GM12878 (cell line): ENCODE data around the gene TSBP1. TPM values are rescaled to one million over a fixed set of nuclear protein-coding genes. Genes with fewer than 3 reads are reported as not detected.

Experiments
- ATAC-seq: fragments of 200-7000 bp; cut with Tn5 transposase; 3 replicates; pipeline ENCODE4 v1.9.1; 2020; ENCODE audit warnings: mild to moderate bottlenecking, moderate library complexity
- BruUV-seq: library from RNA; stranded (reverse); fragments of 400-500 nt; replicated peaks from 2 replicates; lab custom pipeline; 2021; lab: Mats Ljungman, UMichigan
- CTCF ChIA-PET: fragments of 300-600 bp; sonication (Branson Sonifier 250); formaldehyde crosslinking; extraction: SDS; loops from one replicate; lab custom pipeline; 2021; ENCODE audit warnings: inconsistent platforms; lab: Yijun Ruan, JAX
- POLR2A ChIA-PET: fragments of 350-600 bp; formaldehyde crosslinking; extraction: SDS; loops from one replicate; lab custom pipeline; 2021; ENCODE audit warnings: inconsistent platforms; lab: Charles Lee
- RAD21 ChIA-PET: fragments of 300-600 bp; sonication (Branson Sonifier 250); formaldehyde crosslinking; loops from one replicate; lab custom pipeline; 2023; ENCODE audit warnings: antibody characterized with exemption; ENCODE audit not compliant: unreplicated experiment; lab: Charles Lee
- SMC1A ChIA-PET: fragments of 300-600 bp; sonication (Branson Sonifier 250); formaldehyde crosslinking; loops from one replicate; lab custom pipeline; 2023; ENCODE audit not compliant: unreplicated experiment, uncharacterized antibody; lab: Charles Lee
- DNase-seq: peaks from one replicate; pipeline ENCODE4 v3.0.0-alpha.2; 2011; ENCODE audit warnings: low read depth, low spot score
- FAIRE-seq: peaks from 3 replicates; lab custom pipeline; 2011; peaks lifted over from hg19 to GRCh38; lab: Jason Lieb, UNC
- H2AFZ ChIP-seq: 2 replicates; pipeline ENCODE4 v1.6.0; 2011; ENCODE audit warnings: low read depth, low read length, control low read depth; ENCODE audit not compliant: control insufficient read depth
- H3K27ac ChIP-seq: 2 replicates; pipeline ENCODE4 v1.5.1; 2011; ENCODE audit warnings: control low read depth; ENCODE audit not compliant: control insufficient read depth, insufficient read depth
- H3K27me3 ChIP-seq, 2 experiments: replicated peaks in 1 of 2; 2 replicates each; pipeline versions ENCODE4 v1.6.0 to v1.6.1; 2011; ENCODE audit warnings: low read length in 1 of 2; ENCODE audit not compliant: control insufficient read depth in 2 of 2, insufficient read depth in 2 of 2
- H3K36me3 ChIP-seq, 2 experiments: 2 replicates each; pipeline ENCODE4 v1.5.1; 2011; ENCODE audit warnings: low read length in 1 of 2; ENCODE audit not compliant: control insufficient read depth in 2 of 2, insufficient read depth in 2 of 2
- H3K4me1 ChIP-seq: 2 replicates; pipeline ENCODE4 v1.6.1; 2011; ENCODE audit warnings: mild to moderate bottlenecking, low read length, moderate library complexity, mixed read lengths; ENCODE audit not compliant: control insufficient read depth, insufficient read depth
- H3K4me2 ChIP-seq: 2 replicates; pipeline ENCODE4 v1.6.0; 2011; ENCODE audit warnings: control low read depth; ENCODE audit not compliant: control insufficient read depth, insufficient read depth
- H3K4me3 ChIP-seq: fragments of 200-600 bp; sonication (generic); 2 replicates; pipeline ENCODE4 v1.5.1; 2016
- H3K79me2 ChIP-seq: 2 replicates; pipeline ENCODE4 v1.6.0; 2011; ENCODE audit warnings: low read length; ENCODE audit not compliant: control insufficient read depth, insufficient read depth
- H3K9ac ChIP-seq: 2 replicates; pipeline ENCODE4 v1.8.0; 2011; ENCODE audit warnings: low read length, control low read depth, mixed read lengths; ENCODE audit not compliant: control insufficient read depth, insufficient read depth
- H3K9me3 ChIP-seq: replicated peaks from 3 replicates; pipeline ENCODE4 v1.5.1; 2011; ENCODE audit warnings: mild to moderate bottlenecking, low read length; ENCODE audit not compliant: control insufficient read depth, insufficient read depth
- H4K20me1 ChIP-seq: 2 replicates; pipeline ENCODE4 v1.6.0; 2011; ENCODE audit not compliant: control insufficient read depth, insufficient read depth
- BACH1 ChIP-seq: fragments of 450-650 bp; IDR thresholded peaks from 2 replicates; pipeline ENCODE4 v1.6.1; 2017; ENCODE audit warnings: mild to moderate bottlenecking, borderline replicate concordance
- EP300 ChIP-seq, 2 experiments: fragments of 150-350 bp in 1 of 2; IDR thresholded peaks; 2 replicates each; pipeline ENCODE4 v1.6.1; 2011 to 2012; ENCODE audit warnings: low read depth in 2 of 2, low read length in 2 of 2, borderline replicate concordance in 1 of 2, improper control_type of control experiment in 1 of 2, inconsistent platforms in 1 of 2; ENCODE audit not compliant: control insufficient read depth in 1 of 2
- GABPA ChIP-seq: IDR thresholded peaks from 2 replicates; pipeline ENCODE4 v1.6.1; 2014; ENCODE audit warnings: antibody characterized with exemption, low read depth, mild to moderate bottlenecking, inconsistent platforms
- HDAC6 ChIP-seq: fragments of 200-600 bp; sonication (generic); IDR thresholded peaks from one replicate; pipeline ENCODE4 v1.8.0; 2017; ENCODE audit warnings: antibody characterized with exemption; ENCODE audit not compliant: unreplicated experiment
- LARP7 ChIP-seq: fragments of 450-650 bp; IDR thresholded peaks from 2 replicates; pipeline ENCODE4 v1.6.1; 2017; ENCODE audit warnings: mild to moderate bottlenecking
- MTA2 ChIP-seq: fragments of 450-650 bp; IDR thresholded peaks from 2 replicates; pipeline ENCODE4 v1.6.1; 2016; ENCODE audit warnings: low read depth, mild to moderate bottlenecking, moderate library complexity
- NRF1 ChIP-seq: conservative IDR thresholded peaks from 2 replicates; pipeline ENCODE4 v1.6.1; 2011; ENCODE audit warnings: mild to moderate bottlenecking, low read depth, low read length, improper control_type of control experiment
- PAX5 ChIP-seq: IDR thresholded peaks from 2 replicates; pipeline ENCODE4 v1.6.1; 2011; ENCODE audit warnings: low read depth, low read length, borderline replicate concordance
- PAX8 ChIP-seq: fragments of 450-650 bp; IDR thresholded peaks from 2 replicates; pipeline ENCODE4 v1.6.1; 2017; ENCODE audit warnings: mild to moderate bottlenecking, moderate library complexity
- RBBP5 ChIP-seq: fragments of 200-600 bp; sonication (generic); conservative IDR thresholded peaks from 2 replicates; pipeline ENCODE4 v1.6.1; 2016
- RUNX3 ChIP-seq: IDR thresholded peaks from 2 replicates; pipeline ENCODE4 v1.6.1; 2012; ENCODE audit warnings: low read length, inconsistent platforms
- TAF1 ChIP-seq: IDR thresholded peaks from 2 replicates; pipeline ENCODE4 v1.6.1; 2011; ENCODE audit warnings: mild to moderate bottlenecking, low read depth, low read length, borderline replicate concordance
- TBL1XR1 ChIP-seq: IDR thresholded peaks from 2 replicates; pipeline ENCODE4 v1.6.1; 2012; ENCODE audit warnings: low read depth, low read length, improper control_type of control experiment
- TCF7 ChIP-seq: IDR thresholded peaks from 2 replicates; pipeline ENCODE4 v1.6.1; 2014; ENCODE audit warnings: antibody characterized with exemption, borderline replicate concordance
- WGBS: methylation state at CpG from one replicate; pipeline ENCODE4 v1.1.6; 2016; ENCODE audit warnings: low lambda C conversion rate; ENCODE audit not compliant: insufficient replicate concordance, insufficient coverage; ENCODE audit errors: missing lambda C conversion rate; 5-methylcytosine and 5-hydroxymethylcytosine counted together
- in situ Hi-C: fragments of 300-500 bp; cut with MboI; formaldehyde crosslinking; loops from 9 replicates; pipeline ENCODE4 v1.14.3; 2018; ENCODE audit warnings: mixed read lengths
- intact Hi-C: fragments of 100-400 bp; cut with micrococcal nuclease; formaldehyde crosslinking; loops from one replicate; pipeline ENCODE4 v1.14.2; 2022; ENCODE audit not compliant: unreplicated experiment
- polyA plus RNA-seq, 11 experiments: library from polyadenylated mRNA; depleted of rRNA in 4 of 11; unstranded in 6 of 11; stranded (reverse) in 5 of 11; fragments of >200 nt; fragmentation: Nextera tagmentation in 4 of 11; fragmentation: Illumina TruSeq in 1 of 11; extraction: Ambion mirVana in 4 of 11; extraction: Trizol in 1 of 11; gene quantifications; 1 replicate in 1 of 11; 2 replicates in 10 of 11; pipeline versions ENCODE4 v1.2.1 to v1.2.3, GENCODE V29; 2011 to 2016; ENCODE audit warnings: inconsistent platforms in 2 of 11, missing spikeins in 2 of 11, low read depth in 1 of 11
- total RNA-seq, 4 experiments: library from RNA; depleted of rRNA in 3 of 4; stranded (reverse); fragments of >200 nt in 3 of 4; fragmentation: Illumina TruSeq in 1 of 4; extraction: Trizol in 1 of 4; gene quantifications; 2 replicates each; pipeline versions ENCODE4 v1.2.1 to v1.2.3, GENCODE V29; 2013 to 2021
- TF ChIP-seq, protein P1 (sequence below): fragments of 450-650 bp; IDR thresholded peaks from 2 replicates; pipeline ENCODE4 v1.6.1; 2017; ENCODE audit warnings: mild to moderate bottlenecking, moderate library complexity
- TF ChIP-seq, protein P2 (sequence below): fragments of 450-650 bp; IDR thresholded peaks from 2 replicates; pipeline ENCODE4 v1.6.1; 2014; ENCODE audit warnings: mild to moderate bottlenecking
- TF ChIP-seq, protein P3 (sequence below): IDR thresholded peaks from 2 replicates; pipeline ENCODE4 v1.6.1; 2012; ENCODE audit warnings: low read depth, low read length, improper control_type of control experiment

TSBP1 gene
- total and polyA plus RNA-seq, 10 of the 15 experiments (the other 5 are each of a cell fraction or from before 2014, with no cell fraction given), result not detected

DNA sequence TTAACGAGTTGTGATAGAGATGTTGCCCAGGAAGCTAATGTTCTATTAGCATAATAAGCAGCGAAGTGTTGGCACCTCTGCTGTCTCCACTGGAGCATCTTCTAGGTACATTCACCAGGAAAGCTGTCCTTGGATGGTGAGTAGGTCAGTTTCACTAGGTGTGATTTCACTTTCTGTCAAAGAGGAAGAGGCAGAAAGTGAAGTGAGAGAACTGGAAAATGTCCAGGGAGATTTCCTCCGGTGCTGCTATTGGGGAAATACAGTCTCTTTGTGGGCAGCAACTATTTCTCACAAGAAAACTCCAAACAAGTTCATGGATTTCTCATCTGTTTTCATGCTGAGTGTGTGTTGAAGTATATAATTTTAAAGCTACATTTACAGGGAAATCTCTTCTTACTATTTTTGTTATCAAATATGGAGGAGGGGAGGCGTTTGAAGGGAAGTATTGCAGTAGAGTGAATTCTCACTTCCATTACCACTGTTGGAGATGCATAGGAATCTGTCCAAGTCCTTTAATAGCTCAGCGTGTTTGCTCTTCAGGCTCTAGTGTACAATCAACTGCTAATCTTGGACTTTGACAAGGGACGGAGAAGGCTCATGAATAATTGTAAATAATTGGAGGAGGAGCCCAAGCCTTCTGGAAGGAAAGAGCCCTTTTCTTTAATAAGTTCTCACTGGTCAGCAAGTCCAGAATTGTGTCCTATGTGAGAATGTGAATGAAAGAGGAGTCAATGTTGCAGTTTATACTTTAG lies 16.1 kb upstream of the TSBP1 start:
- 30% methylated on average over 6 of the region's 6 CpGs for WGBS
- Histone ChIP-seq H3K9ac (no peak overlapping the region), H4K20me1 (no peaks in the 10 kb centered on the region), H3K79me2 (no peaks in the 10 kb centered on the region), H2AFZ (no peak overlapping the region), H3K4me3 (0 out of 2 replicates have a peak overlapping the region, but pooled peaks have one; percentile 22), H3K9me3 (no peaks in the 10 kb centered on the region), H3K27me3 (no peaks in the 10 kb centered on the region), H3K4me2 (no peak overlapping the region), H3K36me3 (no peaks in the 10 kb centered on the region), H3K27ac (no peak overlapping the region), H3K4me1 (no peaks in the 10 kb centered on the region)
- intact Hi-C loops, result no loop called here
- FAIRE-seq (no peak), DNase-seq (no peak), ATAC-seq (no peak)
- POLR2A ChIA-PET, result interaction anchor here (1.5 kb wide), 1 partner anchor 10 kb away, joined by 3 read pairs; no protein-coding TSS in a partner anchor
- TF ChIP-seq PAX8, result no peak
- TF ChIP-seq TAF1, result no peak
- TF ChIP-seq HDAC6, result no peak
- no peak for TF ChIP-seq BACH1
- TF ChIP-seq, protein P1, sequence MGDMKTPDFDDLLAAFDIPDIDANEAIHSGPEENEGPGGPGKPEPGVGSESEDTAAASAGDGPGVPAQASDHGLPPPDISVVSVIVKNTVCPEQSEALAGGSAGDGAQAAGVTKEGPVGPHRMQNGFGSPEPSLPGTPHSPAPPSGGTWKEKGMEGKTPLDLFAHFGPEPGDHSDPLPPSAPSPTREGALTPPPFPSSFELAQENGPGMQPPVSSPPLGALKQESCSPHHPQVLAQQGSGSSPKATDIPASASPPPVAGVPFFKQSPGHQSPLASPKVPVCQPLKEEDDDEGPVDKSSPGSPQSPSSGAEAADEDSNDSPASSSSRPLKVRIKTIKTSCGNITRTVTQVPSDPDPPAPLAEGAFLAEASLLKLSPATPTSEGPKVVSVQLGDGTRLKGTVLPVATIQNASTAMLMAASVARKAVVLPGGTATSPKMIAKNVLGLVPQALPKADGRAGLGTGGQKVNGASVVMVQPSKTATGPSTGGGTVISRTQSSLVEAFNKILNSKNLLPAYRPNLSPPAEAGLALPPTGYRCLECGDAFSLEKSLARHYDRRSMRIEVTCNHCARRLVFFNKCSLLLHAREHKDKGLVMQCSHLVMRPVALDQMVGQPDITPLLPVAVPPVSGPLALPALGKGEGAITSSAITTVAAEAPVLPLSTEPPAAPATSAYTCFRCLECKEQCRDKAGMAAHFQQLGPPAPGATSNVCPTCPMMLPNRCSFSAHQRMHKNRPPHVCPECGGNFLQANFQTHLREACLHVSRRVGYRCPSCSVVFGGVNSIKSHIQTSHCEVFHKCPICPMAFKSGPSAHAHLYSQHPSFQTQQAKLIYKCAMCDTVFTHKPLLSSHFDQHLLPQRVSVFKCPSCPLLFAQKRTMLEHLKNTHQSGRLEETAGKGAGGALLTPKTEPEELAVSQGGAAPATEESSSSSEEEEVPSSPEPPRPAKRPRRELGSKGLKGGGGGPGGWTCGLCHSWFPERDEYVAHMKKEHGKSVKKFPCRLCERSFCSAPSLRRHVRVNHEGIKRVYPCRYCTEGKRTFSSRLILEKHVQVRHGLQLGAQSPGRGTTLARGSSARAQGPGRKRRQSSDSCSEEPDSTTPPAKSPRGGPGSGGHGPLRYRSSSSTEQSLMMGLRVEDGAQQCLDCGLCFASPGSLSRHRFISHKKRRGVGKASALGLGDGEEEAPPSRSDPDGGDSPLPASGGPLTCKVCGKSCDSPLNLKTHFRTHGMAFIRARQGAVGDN, result no peak
- TF ChIP-seq, protein P2, sequence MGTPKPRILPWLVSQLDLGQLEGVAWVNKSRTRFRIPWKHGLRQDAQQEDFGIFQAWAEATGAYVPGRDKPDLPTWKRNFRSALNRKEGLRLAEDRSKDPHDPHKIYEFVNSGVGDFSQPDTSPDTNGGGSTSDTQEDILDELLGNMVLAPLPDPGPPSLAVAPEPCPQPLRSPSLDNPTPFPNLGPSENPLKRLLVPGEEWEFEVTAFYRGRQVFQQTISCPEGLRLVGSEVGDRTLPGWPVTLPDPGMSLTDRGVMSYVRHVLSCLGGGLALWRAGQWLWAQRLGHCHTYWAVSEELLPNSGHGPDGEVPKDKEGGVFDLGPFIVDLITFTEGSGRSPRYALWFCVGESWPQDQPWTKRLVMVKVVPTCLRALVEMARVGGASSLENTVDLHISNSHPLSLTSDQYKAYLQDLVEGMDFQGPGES, result no peak
- no peak for TF ChIP-seq LARP7
- no peak for TF ChIP-seq TBL1XR1
- TF ChIP-seq, protein P3, sequence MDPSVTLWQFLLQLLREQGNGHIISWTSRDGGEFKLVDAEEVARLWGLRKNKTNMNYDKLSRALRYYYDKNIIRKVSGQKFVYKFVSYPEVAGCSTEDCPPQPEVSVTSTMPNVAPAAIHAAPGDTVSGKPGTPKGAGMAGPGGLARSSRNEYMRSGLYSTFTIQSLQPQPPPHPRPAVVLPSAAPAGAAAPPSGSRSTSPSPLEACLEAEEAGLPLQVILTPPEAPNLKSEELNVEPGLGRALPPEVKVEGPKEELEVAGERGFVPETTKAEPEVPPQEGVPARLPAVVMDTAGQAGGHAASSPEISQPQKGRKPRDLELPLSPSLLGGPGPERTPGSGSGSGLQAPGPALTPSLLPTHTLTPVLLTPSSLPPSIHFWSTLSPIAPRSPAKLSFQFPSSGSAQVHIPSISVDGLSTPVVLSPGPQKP, result no peak
- TF ChIP-seq GABPA, result no peak
- no peak for TF ChIP-seq PAX5
- TF ChIP-seq EP300 (IDR thresholded peaks at IDR 0.05; ENCODE audit: borderline replicate concordance in 1 of 2, control insufficient read depth in 1 of 2, low read depth in 2 of 2, low read length in 2 of 2), result no peak
- TF ChIP-seq NRF1, result no peak
- no peak for TF ChIP-seq TCF7
- no peak for TF ChIP-seq RBBP5
- TF ChIP-seq RUNX3, result no peak
- TF ChIP-seq MTA2, result no peak
- RAD21 ChIA-PET, result no interaction called here
- no TSS peak for BruUV-seq
- in situ Hi-C loops, result no loop called here
- CTCF ChIA-PET, result interaction anchor here (1.0 to 1.9 kb wide), 4 partner anchors 26 to 398 kb away, joined by 3 to 5 read pairs (median 4); no protein-coding TSS in a partner anchor
- SMC1A ChIA-PET, result interaction anchor here (0.6 to 1.6 kb wide), 7 partner anchors 9 to 324 kb away, joined by 3 to 4 read pairs (median 3); no protein-coding TSS in a partner anchor
